Gastroesophageal sphincter (tissue), 3 donors: ENCODE measurements around the gene LTBP3.

ENCODE experiments used
- EP300 ChIP-seq: sonication (generic); formaldehyde crosslinking; IDR thresholded peaks from one replicate; pipeline ENCODE4 v1.6.1; 2017; ENCODE audit warnings: antibody characterized with exemption, mild to moderate bottlenecking
- POLR2AphosphoS5 ChIP-seq: sonication (generic); formaldehyde crosslinking; IDR thresholded peaks from one replicate; pipeline ENCODE4 v1.6.1; 2017; ENCODE audit warnings: antibody characterized with exemption
- TF ChIP-seq, protein P1 (sequence below), 4 experiments: fragments of 200-600 bp in 2 of 4; fragments of 450-650 bp in 2 of 4; sonication (generic) in 1 of 4; IDR thresholded peaks; one replicate each; pipeline ENCODE4 v1.5.1; 2017 to 2019; ENCODE audit warnings: antibody characterized with exemption in 4 of 4, mild to moderate bottlenecking in 2 of 4, moderate library complexity in 2 of 4

DNA sequence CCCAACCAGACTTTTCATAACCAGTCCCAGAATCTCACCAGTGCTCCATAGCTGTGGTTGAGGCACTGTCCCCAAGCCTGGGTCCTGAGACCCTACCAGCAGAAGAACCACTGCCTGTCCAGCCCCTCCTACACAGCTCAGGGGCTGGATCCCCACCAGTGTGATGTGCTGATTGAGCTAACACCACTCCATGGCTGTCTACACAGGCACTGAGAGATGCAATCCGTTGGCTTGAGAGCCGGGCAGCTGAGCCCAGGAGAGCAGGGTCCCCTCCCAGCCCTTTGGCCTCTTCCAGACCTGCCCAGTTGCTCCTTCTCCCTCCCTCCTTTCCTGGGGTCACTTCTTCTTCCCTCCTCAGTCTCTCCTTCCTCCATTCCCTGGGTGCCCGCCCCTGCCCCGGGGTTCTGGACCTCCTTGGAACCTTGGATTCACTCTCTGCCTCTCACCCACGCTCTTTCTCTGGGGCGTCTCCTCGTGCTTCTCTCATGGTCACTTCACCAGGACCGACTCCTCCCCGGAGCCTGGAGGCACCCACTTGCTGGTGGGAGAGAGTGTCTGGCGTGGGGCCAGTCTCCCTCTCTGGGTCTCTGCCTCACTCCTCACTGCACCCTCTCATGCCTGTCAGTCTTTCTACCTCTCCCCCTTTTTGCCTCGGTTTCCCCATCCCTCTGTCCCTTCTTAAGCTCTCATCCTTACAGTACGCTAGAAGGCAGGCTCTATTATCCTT, 34.0 kb downstream of the LTBP3 start:
- TF ChIP-seq POLR2AphosphoS5 (no peak), EP300 (no peak)
- TF ChIP-seq, protein P1, sequence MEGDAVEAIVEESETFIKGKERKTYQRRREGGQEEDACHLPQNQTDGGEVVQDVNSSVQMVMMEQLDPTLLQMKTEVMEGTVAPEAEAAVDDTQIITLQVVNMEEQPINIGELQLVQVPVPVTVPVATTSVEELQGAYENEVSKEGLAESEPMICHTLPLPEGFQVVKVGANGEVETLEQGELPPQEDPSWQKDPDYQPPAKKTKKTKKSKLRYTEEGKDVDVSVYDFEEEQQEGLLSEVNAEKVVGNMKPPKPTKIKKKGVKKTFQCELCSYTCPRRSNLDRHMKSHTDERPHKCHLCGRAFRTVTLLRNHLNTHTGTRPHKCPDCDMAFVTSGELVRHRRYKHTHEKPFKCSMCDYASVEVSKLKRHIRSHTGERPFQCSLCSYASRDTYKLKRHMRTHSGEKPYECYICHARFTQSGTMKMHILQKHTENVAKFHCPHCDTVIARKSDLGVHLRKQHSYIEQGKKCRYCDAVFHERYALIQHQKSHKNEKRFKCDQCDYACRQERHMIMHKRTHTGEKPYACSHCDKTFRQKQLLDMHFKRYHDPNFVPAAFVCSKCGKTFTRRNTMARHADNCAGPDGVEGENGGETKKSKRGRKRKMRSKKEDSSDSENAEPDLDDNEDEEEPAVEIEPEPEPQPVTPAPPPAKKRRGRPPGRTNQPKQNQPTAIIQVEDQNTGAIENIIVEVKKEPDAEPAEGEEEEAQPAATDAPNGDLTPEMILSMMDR (IDR thresholded peaks at IDR 0.05) = no peak
